ENCODE measurements around the gene APOE. TPM values are rescaled to one million over a fixed set of nuclear protein-coding genes. Genes with fewer than 3 reads are reported as not detected.
A peak's percentile ranks its signal among the peaks of the same experiment; 100 is the strongest.

The APOE gene
- total RNA-seq, 2 donors from 2014 or later, result 206 to 503 TPM

DNA sequence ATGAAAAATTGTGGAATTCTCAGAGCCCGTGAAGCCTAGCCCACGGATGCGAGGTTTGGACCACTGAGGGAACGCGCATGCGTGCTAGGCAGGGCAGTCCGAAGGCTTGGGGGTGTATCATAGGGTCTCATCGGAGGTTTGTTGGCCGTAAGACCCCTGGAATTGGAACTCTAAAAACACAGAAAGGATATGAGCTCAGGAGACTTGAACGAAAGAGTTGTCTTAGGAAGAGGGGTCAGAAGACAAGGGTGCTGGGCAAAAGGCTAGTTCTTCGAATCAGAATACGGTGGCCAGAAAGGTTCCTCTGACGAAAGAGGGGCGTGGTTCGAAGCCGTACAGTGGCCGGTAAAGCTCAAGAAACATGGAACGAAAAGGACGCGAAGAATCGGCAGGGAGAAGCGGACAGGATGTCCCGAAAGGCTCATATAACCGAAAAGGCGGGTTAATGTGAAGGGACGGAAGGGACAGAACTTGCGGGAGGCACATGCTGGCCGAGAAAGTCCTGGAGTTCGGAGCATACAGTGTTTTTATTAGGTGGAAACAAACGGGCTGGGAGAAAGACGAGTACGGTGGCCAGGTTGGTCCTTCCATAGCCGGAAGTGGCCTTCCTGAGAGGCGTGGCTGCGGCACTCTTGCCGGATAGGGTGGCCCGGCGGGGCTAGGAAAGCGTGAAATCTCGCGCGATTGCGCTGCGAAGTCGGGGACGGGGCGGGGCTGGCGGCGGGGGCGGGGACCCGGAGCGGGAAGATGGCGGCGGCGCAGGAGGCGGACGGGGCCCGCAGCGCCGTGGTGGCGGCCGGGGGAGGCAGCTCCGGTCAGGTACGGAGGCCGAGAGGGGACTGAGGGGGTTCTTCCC lies 49.3 kb downstream of the APOE start, which contains the start of gene CLPTM1:
Gene CLPTM1 (plus strand): TSS at position 732 of the 856 bp plus-strand sequence. CDS start 16 bp downstream, at position 748.
- Histone ChIP-seq H3K36me3 (no peaks in the 10 kb centered on the region), H3K4me3 (peak within 1 kb of the TSS; percentile 85 to 99), H3K9me3 (no peaks in the 10 kb centered on the region), H3K4me1 (replicated peaks) (peaks cover 7% of the 10 kb centered on the region), H3K27me3 (replicated peaks; ENCODE audit: insufficient read depth) (no peaks in the 10 kb centered on the region), H3K27ac (peak within 1 kb of the TSS; percentile 95 to 97)
- intact Hi-C loops (cut with DNase I), result loop anchor here (5.0 kb wide), 1 partner anchor 108 kb away; the partner anchor contains the start of gene NECTIN2
- under 1% methylated on average over 65 of the region's 65 CpGs for WGBS
- peak; percentile 95 for DNase-seq (ENCODE audit: low spot score)
- TF ChIP-seq POLR2A (IDR thresholded peaks at IDR 0.05), result peak; percentile 65
- TF ChIP-seq POLR2AphosphoS5 (IDR thresholded peaks at IDR 0.05), result peak; percentile 94
- TF ChIP-seq, protein P1, sequence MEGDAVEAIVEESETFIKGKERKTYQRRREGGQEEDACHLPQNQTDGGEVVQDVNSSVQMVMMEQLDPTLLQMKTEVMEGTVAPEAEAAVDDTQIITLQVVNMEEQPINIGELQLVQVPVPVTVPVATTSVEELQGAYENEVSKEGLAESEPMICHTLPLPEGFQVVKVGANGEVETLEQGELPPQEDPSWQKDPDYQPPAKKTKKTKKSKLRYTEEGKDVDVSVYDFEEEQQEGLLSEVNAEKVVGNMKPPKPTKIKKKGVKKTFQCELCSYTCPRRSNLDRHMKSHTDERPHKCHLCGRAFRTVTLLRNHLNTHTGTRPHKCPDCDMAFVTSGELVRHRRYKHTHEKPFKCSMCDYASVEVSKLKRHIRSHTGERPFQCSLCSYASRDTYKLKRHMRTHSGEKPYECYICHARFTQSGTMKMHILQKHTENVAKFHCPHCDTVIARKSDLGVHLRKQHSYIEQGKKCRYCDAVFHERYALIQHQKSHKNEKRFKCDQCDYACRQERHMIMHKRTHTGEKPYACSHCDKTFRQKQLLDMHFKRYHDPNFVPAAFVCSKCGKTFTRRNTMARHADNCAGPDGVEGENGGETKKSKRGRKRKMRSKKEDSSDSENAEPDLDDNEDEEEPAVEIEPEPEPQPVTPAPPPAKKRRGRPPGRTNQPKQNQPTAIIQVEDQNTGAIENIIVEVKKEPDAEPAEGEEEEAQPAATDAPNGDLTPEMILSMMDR (IDR thresholded peaks at IDR 0.05), result peak in 1 of 4 experiments; percentile 29

DNA sequence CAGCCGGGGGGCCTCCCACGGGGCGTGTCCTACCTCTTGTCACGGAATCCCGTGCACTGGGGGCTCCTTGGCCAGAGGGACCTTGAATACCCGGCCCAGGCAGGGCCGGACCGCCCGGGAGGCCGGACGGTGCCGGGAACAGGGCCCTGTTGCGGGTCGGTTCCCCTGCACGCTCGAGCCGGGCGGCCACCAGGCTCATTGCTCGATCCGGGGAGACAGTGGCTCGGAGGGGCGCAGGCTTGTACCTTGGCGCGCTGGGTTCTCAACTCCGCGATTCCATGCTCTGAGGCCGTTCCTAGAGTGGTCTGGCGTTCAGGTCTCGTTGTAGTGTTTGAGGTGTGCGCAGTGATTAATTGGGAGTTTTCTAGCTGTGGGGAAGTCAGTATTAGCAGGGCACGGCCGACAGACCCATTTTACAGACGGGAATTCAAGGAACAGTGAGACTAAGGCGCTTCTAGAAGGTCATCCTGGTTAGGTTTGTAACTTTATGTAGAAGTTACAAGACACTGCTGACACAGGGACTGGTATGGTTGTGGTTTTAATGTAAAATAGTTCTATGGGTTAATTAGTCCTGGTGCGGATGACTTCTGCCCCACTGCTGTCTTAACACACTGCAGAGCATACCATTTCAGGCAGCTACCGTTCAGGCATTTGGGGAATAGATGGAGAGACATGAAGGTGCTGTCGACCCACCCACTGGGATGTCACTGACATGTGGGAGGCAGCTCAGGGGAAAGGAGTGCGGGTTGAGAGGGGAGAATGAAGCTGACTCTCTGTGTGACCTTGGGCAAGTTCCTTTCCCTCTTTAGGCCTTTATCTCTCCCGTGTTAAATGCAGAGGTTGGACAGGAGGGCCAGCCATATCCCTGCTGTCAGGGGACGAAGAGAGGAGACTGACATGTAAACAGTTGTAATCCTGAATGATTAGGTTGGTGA lies 50.2 kb downstream of the APOE start:
- Histone ChIP-seq H3K36me3 (no peaks in the 10 kb centered on the region), H3K27ac (peak overlapping the region; percentile 95 to 97), H3K27me3 (replicated peaks; ENCODE audit: insufficient read depth) (no peaks in the 10 kb centered on the region), H3K4me1 (replicated peaks) (peaks cover 7% of the 10 kb centered on the region), H3K9me3 (no peaks in the 10 kb centered on the region), H3K4me3 (peak overlapping the region; percentile 85 to 99)
- WGBS, result 3% methylated on average over 40 of the region's 40 CpGs
- intact Hi-C loops (cut with DNase I), result no loop called here
- no peak for TF ChIP-seq POLR2A (IDR thresholded peaks at IDR 0.05)
- TF ChIP-seq, protein P1 (IDR thresholded peaks at IDR 0.05), result no peak
- no peak for TF ChIP-seq POLR2AphosphoS5 (IDR thresholded peaks at IDR 0.05)
- DNase-seq (ENCODE audit: low spot score), result no peak

DNA sequence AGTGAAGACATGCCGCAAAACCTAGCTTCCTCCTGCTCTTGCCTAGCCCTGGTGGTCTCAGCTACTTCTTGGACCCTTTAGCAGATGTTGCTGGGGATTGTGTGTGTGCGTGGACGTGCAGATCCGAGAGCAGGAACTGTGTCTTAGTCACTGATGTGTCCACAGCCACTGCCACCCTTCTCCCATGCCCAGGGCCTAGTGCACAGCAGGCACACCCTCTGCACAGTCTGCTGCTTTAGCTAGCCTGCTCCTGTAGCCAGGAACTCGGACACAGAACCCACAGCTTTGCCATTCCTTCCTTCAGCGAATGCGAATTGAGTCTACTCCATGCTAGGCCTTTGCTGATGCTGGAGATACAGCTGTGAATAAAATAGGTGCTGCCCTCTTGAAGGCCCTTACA lies 51.9 kb downstream of the APOE start:
- Histone ChIP-seq H3K27ac (no peak overlapping the region), H3K9me3 (no peaks in the 10 kb centered on the region), H3K4me1 (replicated peaks) (peaks cover 7% of the 10 kb centered on the region), H3K27me3 (replicated peaks; ENCODE audit: insufficient read depth) (no peaks in the 10 kb centered on the region), H3K4me3 (no peak overlapping the region), H3K36me3 (no peaks in the 10 kb centered on the region)
- DNase-seq (ENCODE audit: low spot score), result no peak
- TF ChIP-seq, protein P1 (IDR thresholded peaks at IDR 0.05), result no peak
- TF ChIP-seq POLR2AphosphoS5 (IDR thresholded peaks at IDR 0.05) (no peak), POLR2A (IDR thresholded peaks at IDR 0.05) (no peak)
- 74% methylated on average over 7 of the region's 7 CpGs for WGBS
- intact Hi-C loops (cut with DNase I), result no loop called here

DNA sequence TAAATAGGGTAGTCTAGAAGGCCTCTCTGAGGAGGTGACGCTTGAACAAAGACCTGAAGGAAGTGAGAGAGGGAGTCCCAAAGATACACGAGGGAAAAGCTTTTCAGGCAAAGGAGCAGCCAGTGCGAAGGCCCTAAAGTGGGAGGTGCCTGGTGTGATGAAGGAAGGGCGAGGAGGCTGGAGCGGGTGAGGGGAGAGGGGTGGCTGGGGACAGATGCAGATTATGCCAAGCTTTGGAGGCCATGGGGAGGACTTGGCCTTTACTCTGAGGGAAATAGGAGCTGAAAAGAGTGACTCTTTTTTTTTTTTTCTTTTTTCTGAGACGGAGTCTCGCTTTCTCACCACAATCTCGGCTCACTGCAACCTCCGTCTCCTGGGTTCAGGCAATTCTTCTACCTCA lies 52.5 kb downstream of the APOE start:
- 82% methylated on average over 9 of the region's 9 CpGs for WGBS
- Histone ChIP-seq H3K4me3 (no peak overlapping the region), H3K36me3 (no peaks in the 10 kb centered on the region), H3K9me3 (no peaks in the 10 kb centered on the region), H3K27me3 (replicated peaks; ENCODE audit: insufficient read depth) (no peaks in the 10 kb centered on the region), H3K27ac (no peak overlapping the region), H3K4me1 (replicated peaks) (peaks cover 7% of the 10 kb centered on the region)
- no peak for DNase-seq (ENCODE audit: low spot score)
- no peak for TF ChIP-seq POLR2AphosphoS5 (IDR thresholded peaks at IDR 0.05)
- TF ChIP-seq, protein P1 (IDR thresholded peaks at IDR 0.05), result no peak
- TF ChIP-seq POLR2A (IDR thresholded peaks at IDR 0.05), result no peak
- intact Hi-C loops (cut with DNase I), result no loop called here

Other genes starting within 250 kb of the APOE start
- 1 to 10 TPM; 3.6 to 8.1 TPM for gene CEACAM19, start 234.3 kb upstream of the APOE start, total RNA-seq
- not detected for gene CEACAM16, start 206.6 kb upstream of the APOE start, total RNA-seq
- 10 to 100 TPM; 22.6 to 44.0 TPM for gene BCL3, start 157.1 kb upstream of the APOE start, total RNA-seq
- 10 to 100 TPM; 30.1 to 33.6 TPM for gene CBLC, start 127.9 kb upstream of the APOE start, total RNA-seq
- gene BCAM, start 96.7 kb upstream of the APOE start, total RNA-seq, result 100 to 1,000 TPM; 258 to 501 TPM
- gene NECTIN2, start 59.5 kb upstream of the APOE start, total RNA-seq, result 100 to 1,000 TPM; 223 to 279 TPM
- gene TOMM40, start 14.5 kb upstream of the APOE start, total RNA-seq, result 10 to 100 TPM; 44.9 to 81.3 TPM
- 10 to 100 TPM in 1 of 2 donors, 1 to 10 TPM in 1; 7.3 to 80.1 TPM for gene APOC1, start 8.8 kb downstream of the APOE start, total RNA-seq
- not detected for gene APOC4, start 36.4 kb downstream of the APOE start, total RNA-seq
- gene APOC2, start 40.3 kb downstream of the APOE start, total RNA-seq, result not detected
- gene CLPTM1, start 49.6 kb downstream of the APOE start, total RNA-seq, result 100 to 1,000 TPM; 102 to 185 TPM
- gene RELB, start 95.7 kb downstream of the APOE start, total RNA-seq, result 10 to 100 TPM; 11.0 to 13.0 TPM
- 100 to 1,000 TPM in 1 of 2 donors, 10 to 100 TPM in 1; 97.8 to 162 TPM for gene CLASRP, start 133.2 kb downstream of the APOE start, total RNA-seq
- gene ZNF296, start 170.7 kb downstream of the APOE start, total RNA-seq, result 1 to 10 TPM in 1 of 2 donors, under 1 TPM in 1; 0.87 to 2.9 TPM
- gene GEMIN7, start 173.5 kb downstream of the APOE start, total RNA-seq, result 10 to 100 TPM; 13.9 to 41.0 TPM
- gene PPP1R37, start 187.4 kb downstream of the APOE start, total RNA-seq, result 10 to 100 TPM; 50.1 to 90.3 TPM